Activated T-cell treated with anti-CD3 and anti-CD28 coated beads for 1 hour (primary cell): ENCODE measurements around the gene NF1.
"Not testable (repeated sequence)": the region's sequence is repeated elsewhere in the genome, so short reads cannot be mapped to it uniquely, and the experiment has no call there.

Experiments
- DNase-seq: peaks from one replicate; pipeline ENCODE4 v3.0.0-alpha.2; 2020; ENCODE audit warnings: low read depth

The NF1 gene

GRCh38 chr17:31178951-31179350 lies 84.2 kb downstream of the NF1 start:
- DNase-seq = not testable (repeated sequence)

GRCh38 chr17:31195305-31195704 lies 100.5 kb downstream of the NF1 start:
- no peak for DNase-seq

GRCh38 chr17:31198026-31198425 lies 103.2 kb downstream of the NF1 start:
- DNase-seq = no peak

GRCh38 chr17:31198666-31199065 lies 103.9 kb downstream of the NF1 start:
- DNase-seq = not testable (repeated sequence)

- DNase-seq = no peak
Observed at GRCh38 chr17:31200287-31200686, 105.5 kb downstream of the NF1 start.

- DNase-seq = no peak
Observed at GRCh38 chr17:31202968-31203367, 108.2 kb downstream of the NF1 start.

GRCh38 chr17:31211352-31212012 lies 116.7 kb downstream of the NF1 start:
- DNase-seq = no peak

- no peak for DNase-seq
Observed at GRCh38 chr17:31216031-31216751, 121.4 kb downstream of the NF1 start.

GRCh38 chr17:31224366-31224765 lies 129.6 kb downstream of the NF1 start:
- DNase-seq = no peak

- no peak for DNase-seq
Observed at GRCh38 chr17:31225831-31226230, 131.1 kb downstream of the NF1 start.

- no peak for DNase-seq
Observed at GRCh38 chr17:31226373-31226772, 131.6 kb downstream of the NF1 start.

- no peak for DNase-seq
Observed at GRCh38 chr17:31226950-31227349, 132.2 kb downstream of the NF1 start.

- DNase-seq = no peak
Observed at GRCh38 chr17:31231852-31232251, 137.1 kb downstream of the NF1 start.

- no peak for DNase-seq
Observed at GRCh38 chr17:31235110-31235509, 140.3 kb downstream of the NF1 start.

GRCh38 chr17:31236137-31236536 lies 141.4 kb downstream of the NF1 start:
- DNase-seq = no peak

GRCh38 chr17:31236712-31237111 lies 141.9 kb downstream of the NF1 start:
- no peak for DNase-seq

- DNase-seq = no peak
Observed at GRCh38 chr17:31241116-31241515, 146.3 kb downstream of the NF1 start.

GRCh38 chr17:31248986-31249834 lies 154.4 kb downstream of the NF1 start:
- DNase-seq = no peak

GRCh38 chr17:31249835-31250141 lies 155.0 kb downstream of the NF1 start:
- no peak for DNase-seq

GRCh38 chr17:31250229-31250628 lies 155.5 kb downstream of the NF1 start:
- DNase-seq = no peak

GRCh38 chr17:31251105-31251969 lies 156.6 kb downstream of the NF1 start:
- DNase-seq = no peak

GRCh38 chr17:31251970-31252328 lies 157.2 kb downstream of the NF1 start:
- no peak for DNase-seq
